H1 (cell line): ENCODE results near the gene PRICKLE2.

ENCODE experiments used
- BACH1 ChIP-seq: IDR thresholded peaks from 2 replicates; pipeline ENCODE4 v1.6.1; 2012; ENCODE audit warnings: low read length, improper control_type of control experiment
- KDM5A ChIP-seq: fragments of 200-600 bp; IDR thresholded peaks from 2 replicates; pipeline ENCODE4 v1.7.1; 2012; ENCODE audit warnings: mild to moderate bottlenecking, low read length, inconsistent platforms, mixed read lengths
- MAFK ChIP-seq: IDR thresholded peaks from 2 replicates; pipeline ENCODE4 v1.6.1; 2012; ENCODE audit warnings: low read depth, mild to moderate bottlenecking, improper control_type of control experiment, low read length
- TAF1 ChIP-seq: IDR thresholded peaks from 2 replicates; pipeline ENCODE4 v1.6.1; 2011; ENCODE audit warnings: mild to moderate bottlenecking, low read depth, low read length
- TEAD4 ChIP-seq: IDR thresholded peaks from 2 replicates; pipeline ENCODE4 v1.6.1; 2012; ENCODE audit warnings: low read depth, low read length, inconsistent platforms, mixed read lengths
- TF ChIP-seq, protein P1 (sequence below), 3 experiments: IDR thresholded peaks; 1 replicate in 2 of 3; 2 replicates in 1 of 3; pipeline versions ENCODE4 v1.5.1 to v1.6.1; 2011; ENCODE audit warnings: low read length in 3 of 3, mild to moderate bottlenecking in 3 of 3, inconsistent platforms in 2 of 3, low read depth in 1 of 3, moderate library complexity in 1 of 3; ENCODE audit not compliant: insufficient read depth in 1 of 3; ENCODE audit errors: control extremely low read depth in 1 of 3

GRCh38 chr3:64074060-64074459 lies 151.2 kb downstream of the PRICKLE2 start:
- TF ChIP-seq KDM5A (no peak), BACH1 (no peak), TAF1 (no peak), MAFK (no peak), TEAD4 (no peak)
- TF ChIP-seq, protein P1, sequence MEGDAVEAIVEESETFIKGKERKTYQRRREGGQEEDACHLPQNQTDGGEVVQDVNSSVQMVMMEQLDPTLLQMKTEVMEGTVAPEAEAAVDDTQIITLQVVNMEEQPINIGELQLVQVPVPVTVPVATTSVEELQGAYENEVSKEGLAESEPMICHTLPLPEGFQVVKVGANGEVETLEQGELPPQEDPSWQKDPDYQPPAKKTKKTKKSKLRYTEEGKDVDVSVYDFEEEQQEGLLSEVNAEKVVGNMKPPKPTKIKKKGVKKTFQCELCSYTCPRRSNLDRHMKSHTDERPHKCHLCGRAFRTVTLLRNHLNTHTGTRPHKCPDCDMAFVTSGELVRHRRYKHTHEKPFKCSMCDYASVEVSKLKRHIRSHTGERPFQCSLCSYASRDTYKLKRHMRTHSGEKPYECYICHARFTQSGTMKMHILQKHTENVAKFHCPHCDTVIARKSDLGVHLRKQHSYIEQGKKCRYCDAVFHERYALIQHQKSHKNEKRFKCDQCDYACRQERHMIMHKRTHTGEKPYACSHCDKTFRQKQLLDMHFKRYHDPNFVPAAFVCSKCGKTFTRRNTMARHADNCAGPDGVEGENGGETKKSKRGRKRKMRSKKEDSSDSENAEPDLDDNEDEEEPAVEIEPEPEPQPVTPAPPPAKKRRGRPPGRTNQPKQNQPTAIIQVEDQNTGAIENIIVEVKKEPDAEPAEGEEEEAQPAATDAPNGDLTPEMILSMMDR (IDR thresholded peaks at IDR 0.05; ENCODE audit: control extremely low read depth in 1 of 3, insufficient read depth in 1 of 3, low read depth in 1 of 3, low read length in 3 of 3), result no peak
